CD4-positive, alpha-beta T cell treated with Interferon gamma for 1 hour (primary cell): Measurements from ENCODE around the gene PHKB.
"Not testable (repeated sequence)": the region's sequence is repeated elsewhere in the genome, so short reads cannot be mapped to it uniquely, and the experiment has no call there.

Experiments used
- DNase-seq: peaks from one replicate; pipeline ENCODE4 v3.0.0-alpha.2; 2020

The PHKB gene

DNA sequence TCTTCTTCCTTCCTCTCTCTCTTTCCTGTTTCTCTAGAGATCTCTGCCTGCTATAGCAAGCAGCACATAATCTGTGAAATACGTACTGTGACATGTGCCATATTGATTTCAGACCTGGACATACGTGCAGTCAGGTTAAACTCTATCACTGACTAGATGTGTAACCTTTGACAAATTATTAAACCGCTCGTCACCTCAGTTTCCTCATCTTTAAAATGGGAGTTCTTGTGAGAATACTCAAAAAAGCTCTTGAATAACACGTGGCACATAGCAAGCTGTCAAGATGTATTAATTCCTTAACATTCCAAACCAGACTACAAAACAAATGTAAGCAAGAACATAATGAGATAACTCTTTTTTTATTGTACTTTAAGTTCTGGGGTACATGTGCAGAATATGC lies 170.0 kb downstream of the PHKB start:
- DNase-seq = no peak

DNA sequence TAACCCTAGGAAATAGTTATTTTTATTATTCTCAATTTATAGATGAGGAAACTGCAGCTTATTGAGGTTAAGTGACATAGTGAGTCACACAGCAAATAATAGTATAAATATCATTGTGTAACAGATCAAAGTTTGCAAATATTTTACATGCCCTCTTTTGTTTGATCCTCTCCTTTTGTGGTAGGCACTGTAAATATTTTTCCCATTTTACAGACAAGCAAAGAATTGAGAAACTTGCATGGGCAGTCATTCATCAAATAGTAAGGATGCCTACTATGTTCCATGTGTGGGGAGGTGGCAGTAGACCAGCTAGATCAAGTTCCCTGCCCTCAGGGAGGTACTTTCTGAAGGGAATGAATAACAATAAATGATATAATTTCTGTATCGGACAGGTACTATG lies 173.0 kb downstream of the PHKB start:
- no peak for DNase-seq

DNA sequence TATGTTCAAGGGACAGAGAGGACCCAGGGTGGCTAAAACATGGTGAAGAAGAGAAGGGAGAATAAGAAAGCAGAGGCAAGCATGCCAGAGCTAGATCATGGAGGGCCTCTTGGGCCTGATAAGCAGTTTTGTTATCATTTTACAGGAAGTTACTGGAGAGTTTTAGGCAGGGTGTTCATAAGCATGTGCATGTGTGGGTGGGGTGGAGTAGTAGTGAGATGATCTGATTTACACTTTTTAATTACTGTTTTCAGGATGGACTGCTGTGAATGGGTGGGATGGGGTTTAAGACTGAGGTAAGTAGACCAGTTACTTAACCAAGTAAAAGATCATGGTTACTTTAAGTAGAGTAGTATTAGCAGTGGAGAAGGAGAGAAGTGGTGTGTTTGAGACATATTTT lies 173.6 kb downstream of the PHKB start:
- no peak for DNase-seq

DNA sequence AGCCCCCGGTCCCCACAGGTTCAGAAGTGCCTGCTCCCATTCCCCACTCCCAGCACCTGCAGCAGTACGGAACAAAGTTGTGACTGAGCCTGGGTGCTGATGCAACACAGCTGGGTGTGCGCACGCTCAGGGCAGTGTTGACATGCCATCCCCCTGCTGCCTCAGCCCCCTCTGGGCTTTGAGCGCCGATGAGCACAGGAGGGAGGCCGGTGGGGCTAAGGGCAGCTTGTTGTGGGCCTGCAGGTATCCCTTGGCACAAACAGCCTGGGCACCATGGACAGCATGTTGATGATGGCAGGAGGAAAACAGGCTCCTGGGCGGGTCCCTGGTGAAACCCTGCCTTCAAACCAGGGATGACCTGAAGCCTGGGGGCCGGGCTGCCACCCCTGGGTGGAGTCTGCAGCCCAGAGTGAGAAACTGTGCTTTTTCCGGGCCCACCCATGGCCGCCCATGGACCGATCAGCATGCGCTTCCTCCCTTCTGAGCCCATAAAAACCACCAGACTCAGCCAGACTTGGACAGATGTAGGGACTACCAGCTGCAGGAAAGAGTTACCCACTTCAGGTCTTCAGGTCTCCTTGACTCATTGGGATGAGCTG lies 175.5 kb downstream of the PHKB start:
- no peak for DNase-seq

DNA sequence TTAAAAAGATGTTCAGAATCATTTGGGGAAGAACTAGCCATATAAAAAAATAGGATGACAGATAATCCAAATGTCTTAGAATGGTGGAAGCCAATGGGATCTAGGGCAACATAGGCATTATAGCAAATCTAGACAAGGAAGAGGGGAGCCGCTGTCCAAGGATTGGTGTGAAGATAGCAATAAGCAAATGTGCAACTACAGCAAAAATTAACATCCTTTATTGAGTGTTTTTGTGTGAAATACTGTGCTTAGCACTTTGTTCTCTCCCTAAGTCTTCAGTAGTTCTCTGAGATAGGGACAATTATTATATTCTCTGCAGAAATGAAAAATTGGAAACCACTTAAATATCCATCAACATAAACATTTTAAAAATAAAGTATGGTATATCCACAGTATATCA lies 177.0 kb downstream of the PHKB start:
- DNase-seq = no peak

DNA sequence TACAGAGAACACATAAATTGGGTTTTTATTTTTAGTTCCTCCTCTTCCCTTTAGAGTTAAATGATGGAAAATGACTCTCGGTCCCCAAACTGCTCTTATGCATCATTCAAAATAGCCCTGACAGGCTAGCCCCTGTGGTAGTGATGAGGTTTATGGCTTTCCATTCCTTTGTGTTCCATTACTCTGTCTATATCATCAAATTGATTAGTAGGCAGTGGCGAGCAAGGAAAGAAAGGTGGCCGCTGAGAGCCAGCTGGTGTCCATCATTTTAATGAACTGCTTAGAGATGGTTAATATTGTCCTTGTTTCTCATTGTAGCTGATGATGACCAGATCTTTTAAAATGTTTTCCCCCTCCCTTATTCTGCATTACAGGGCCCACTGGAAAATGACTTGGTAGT lies 179.5 kb downstream of the PHKB start:
- no peak for DNase-seq

DNA sequence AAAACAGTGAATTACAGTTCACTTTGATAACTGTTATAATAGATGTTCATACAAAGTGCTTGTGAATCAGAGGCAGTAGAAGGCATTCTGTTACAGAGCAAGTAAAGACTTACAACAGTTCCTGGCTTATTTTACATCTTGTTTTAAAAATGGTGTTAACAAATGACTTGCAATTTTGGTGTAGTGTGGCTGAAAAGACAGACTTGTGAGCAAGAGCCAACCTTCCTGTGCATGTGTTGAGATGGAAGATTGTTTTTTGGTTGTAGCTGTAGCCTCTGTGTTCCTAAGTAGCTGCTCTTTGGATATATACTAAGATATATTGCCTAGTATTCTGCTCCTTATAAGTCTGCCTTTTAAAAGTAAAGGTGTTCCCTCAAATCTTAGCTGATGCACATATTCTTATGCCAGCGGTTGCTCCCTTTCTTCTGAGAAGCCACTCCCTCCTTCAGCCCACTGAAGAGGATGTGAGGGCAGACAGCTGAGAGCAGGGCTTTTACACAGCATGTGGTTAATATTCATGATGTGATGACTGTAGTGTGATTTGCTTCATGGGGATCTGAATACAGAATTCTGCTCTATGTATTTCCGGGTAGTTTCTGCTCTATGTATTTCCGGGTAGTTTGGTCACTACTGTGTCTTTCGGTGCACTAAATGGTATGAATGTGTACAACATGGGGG lies 182.3 kb downstream of the PHKB start:
- DNase-seq = no peak

DNA sequence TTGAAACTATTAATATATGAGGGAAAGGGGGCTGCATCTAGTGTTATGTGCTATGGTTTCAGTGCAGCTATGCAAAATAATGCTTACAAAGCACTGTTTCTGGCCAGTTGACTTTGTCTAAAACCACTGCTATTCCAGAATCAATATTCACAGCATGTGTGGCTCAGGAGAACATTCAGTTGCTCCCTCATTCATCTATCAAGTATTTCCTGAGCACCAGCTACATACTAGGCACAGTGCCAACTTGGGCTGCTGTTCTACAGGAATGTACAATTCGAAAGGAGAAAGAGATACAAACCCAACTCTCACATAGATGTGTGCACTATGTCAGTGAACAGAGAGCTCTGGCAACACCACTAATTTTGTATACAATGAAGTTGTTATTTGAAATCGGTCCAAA lies 183.0 kb downstream of the PHKB start:
- DNase-seq = no peak

DNA sequence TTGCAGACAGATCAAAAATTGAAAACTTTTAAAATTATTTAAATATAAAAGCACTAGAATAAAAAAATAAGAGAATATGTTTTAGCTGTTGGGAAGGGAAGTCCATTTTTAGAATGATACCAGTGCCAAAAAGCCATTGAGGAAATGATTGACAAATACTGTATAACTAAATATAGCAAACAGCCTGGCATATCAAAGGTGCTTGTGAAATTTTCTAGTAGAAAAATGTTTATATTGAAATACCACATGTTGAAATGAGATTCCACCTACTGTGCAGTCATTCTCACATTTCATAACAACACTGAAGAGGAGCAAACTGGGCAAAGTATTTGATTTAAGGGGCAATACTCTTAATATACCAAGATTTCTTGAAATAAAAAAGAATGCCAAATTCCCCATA lies 183.5 kb downstream of the PHKB start:
- DNase-seq = no peak

DNA sequence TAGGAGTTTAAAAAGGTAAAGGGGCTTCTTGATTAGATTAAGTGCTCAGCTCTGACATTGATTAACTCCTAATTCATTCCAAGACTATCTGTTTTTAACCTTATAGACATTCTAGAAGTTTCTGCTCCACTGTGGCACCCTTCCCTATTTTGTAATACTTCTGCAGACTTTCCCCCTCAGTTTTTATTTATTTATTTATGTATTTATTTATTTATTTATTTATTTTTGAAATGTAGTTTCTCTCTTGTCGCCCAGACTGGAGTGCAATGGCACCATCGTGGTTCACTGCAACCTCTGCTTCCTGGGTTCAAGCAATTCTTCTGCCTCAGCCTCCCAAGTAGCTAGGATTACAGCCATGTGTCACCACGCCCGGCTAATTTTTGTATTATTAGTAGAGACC lies 185.8 kb downstream of the PHKB start:
- DNase-seq = no peak

DNA sequence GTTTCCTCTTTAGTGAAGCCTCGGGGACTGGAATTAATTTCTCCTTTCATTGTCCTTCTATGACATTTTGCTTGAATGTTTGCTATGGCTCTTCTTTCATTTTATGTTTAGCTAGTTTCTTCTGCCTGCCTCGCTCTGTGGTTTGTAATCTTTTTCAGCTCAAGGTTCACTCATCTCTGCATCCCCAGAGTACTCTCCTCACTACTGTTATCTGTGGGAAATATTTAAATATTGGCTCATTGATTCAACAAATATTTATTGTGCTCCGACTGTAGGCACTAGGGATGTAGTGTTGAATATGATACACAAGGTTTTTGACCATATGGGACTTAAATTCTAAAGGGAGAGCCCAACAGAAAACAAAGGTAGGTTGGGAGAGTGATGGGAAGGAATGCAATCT lies 195.9 kb downstream of the PHKB start:
- DNase-seq = no peak

DNA sequence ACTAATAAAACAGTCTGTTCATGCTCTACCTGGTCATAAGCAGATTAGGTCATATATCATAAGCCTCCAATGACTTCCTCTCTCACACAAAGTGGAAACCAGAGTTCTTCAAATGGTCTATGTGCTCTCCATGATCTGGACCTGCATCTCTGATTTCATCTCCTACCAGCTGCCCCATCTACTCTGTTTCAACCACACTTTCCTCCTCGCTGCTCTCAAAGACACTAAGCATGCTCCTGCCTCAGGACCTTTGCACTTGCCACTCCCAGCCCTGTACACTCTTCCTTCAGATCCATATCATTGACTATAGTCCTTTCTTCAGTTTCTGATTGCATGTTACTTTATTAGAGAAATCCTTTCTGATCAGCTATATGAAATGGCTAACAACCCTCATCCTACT lies 196.8 kb downstream of the PHKB start:
- DNase-seq = no peak

DNA sequence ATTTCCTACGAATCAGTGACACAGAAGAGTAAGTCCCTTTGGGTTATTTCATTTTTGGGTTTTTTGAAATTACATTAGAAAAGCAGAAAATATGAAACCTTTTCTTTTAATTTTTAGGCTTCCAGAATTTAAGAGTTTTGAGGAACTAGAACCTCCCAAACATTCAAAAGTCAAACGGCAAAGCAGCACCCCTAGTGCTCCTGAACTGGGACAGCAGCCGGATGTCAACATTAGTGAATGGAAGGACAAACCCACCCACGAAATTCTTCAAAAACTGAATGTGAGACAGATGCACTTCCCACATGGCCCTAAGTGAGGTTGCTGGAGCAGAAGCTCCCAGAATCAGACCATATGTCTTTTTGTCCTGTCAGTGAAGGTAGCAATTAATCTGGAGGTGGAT lies 199.4 kb downstream of the PHKB start:
- no peak for DNase-seq

DNA sequence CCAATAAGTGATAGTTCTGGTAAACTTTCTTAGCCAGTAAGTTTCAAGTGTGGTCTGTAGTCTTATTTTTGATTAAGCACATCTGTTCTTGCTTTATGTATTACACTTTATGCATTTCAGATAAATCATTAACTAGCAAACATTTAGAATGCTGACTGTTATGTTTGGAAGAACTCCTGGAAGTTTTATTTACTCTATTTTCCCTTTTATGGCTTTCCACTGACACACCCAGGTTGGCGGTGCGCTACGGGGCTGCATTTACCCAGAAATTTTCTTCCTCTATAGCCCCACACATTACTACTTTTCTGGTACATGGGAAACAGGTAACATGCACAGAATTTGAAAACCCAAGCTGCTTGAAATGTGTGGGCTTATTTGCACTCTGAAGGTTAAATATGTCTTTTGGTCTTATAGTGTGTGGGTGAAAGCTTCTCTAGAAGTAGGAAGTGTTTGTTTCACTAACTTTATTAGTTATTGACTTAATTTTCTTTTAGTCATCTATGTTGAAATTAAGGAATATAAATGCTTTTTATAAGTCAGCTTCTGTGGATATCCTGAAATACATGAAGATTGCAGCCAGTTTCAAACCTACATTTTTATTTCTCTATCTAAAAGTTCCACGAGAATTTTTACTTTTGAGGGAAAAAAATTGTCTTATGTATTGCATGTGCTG lies 203.7 kb downstream of the PHKB start:
- no peak for DNase-seq

DNA sequence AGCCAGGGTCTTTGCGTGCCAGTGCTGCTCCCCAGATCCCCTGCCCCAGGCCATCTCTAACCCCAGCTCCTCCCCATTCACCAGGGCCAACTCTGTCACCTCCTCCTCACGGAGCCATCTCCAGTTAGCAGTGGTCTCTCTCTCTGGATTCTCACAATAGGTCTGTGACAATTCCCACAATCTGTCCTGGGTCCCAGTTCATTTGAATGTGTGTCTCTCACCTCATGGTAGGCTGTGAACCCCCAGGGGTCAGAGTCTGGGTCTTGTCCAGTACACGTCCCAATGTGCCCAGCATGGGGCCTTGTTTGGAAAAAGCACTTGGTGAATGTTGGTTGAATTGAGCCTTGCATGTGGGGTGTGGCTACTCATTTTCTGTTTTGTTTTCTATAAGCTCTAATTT lies 205.3 kb downstream of the PHKB start:
- DNase-seq = no peak

DNA sequence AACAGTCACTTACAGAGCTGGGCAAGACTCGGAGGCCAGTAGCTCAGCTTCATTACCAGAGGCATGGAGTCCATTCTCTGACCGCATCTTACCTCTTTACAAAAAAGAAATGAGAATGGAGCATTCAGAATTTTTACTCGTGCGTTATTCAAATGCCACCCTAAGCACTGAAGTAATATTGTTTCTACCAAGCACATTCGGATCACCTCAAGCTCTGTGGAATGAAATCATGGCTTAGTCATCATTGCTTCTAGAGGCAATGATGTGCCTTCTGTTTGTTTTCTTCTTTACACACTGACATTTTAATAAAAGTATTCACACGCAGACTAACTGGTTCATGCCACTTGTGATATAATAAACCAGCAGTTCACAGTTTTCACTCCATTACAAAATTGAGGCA lies 206.8 kb downstream of the PHKB start:
- no peak for DNase-seq

DNA sequence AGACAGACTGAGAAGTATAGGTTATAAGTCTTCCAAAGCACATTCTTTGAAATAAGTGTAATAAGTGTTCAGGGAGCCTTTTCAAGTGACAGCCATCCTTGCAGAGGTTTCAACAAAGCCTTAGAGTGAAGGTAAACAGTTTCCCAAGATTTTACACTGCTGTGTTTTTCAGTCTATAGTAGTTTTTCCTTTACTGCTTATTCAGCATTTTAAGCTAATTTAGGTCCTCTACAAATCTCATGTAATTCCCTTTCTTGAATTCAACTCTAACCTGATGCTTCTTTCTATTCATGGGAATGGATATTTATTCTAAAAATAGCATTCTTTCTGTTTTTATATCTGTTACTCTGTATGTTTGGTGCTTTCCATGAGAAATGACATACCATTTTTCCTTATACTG lies 211.3 kb downstream of the PHKB start:
- no peak for DNase-seq

DNA sequence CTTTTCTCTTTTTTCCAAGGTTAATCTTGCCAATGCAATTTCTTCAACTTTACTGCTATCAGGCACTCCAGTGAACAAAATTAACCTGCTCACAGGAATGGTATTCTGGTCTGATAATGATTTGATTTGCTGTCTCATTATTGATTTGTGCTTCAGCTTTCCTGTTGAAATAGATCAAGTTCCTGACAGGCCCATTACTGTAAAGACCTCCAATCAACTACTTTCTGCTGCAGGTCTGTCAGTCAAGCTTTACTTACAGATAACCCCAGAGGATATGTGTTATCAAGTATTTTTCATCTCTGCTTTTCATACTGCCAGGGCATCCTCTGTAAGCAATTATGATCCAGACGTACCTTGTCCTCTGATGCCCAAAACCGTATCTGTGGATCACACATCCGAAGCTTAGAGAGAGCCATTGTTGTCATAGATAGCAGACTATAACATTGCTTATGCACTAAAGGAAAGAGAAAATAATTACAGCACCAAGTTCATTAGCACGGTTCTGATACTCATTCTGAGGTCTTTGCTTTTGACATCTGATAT lies 215.6 kb downstream of the PHKB start:
- no peak for DNase-seq

DNA sequence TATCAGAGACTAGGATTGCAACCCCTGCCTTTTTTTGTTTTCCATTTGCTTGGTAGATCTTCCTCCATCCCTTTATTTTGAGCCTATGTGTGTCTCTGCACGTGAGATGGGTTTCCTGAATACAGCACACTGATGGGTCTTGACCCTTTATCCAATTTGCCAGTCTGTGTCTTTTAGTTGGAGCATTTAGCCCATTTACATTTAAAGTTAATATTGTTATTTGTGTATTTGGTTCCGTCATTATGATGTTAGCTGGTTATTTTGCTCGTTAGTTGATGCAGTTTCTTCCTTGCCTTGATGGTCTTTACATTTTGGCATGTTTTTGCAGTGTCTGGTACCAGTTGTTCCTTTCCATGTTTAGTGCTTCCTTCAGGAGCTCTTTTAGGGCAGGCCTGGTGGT lies 220.4 kb downstream of the PHKB start:
- DNase-seq = not testable (repeated sequence)

DNA sequence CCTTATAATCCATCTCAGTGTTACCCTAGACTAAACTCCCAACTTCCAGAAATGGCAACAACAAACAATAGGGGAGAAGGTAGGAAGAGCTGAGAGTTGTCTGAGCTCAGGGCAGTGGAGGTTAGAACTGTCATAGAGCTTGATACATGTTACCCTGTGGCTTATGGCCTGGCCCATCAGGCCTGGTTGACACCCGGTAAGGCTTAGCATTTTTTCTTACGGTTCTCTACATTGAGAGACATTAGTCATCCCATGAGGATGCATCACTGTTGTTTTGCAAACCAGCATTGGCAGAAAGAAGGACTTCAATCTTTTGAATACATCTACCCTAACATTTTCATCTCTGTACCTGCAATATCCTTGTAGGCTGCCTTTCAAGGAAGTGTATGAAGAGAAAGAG lies 226.6 kb downstream of the PHKB start:
- no peak for DNase-seq

DNA sequence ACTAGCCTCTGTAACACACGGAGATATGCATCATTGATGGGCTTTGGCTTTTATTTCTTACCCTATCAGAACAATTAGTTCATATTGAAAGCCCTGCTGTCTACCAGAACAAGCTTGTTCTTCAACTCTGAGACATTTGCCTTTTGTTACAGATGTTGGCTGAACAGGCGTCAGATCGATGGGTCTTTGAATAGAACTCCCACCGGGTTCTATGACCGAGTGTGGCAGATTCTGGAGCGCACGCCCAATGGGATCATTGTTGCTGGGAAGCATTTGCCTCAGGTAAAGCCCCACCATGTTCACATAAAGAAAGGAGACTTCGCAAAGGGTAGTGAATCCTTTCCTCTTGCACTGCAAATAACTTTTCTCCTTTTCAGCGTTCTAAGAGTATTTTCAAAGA lies 232.1 kb downstream of the PHKB start:
- no peak for DNase-seq

DNA sequence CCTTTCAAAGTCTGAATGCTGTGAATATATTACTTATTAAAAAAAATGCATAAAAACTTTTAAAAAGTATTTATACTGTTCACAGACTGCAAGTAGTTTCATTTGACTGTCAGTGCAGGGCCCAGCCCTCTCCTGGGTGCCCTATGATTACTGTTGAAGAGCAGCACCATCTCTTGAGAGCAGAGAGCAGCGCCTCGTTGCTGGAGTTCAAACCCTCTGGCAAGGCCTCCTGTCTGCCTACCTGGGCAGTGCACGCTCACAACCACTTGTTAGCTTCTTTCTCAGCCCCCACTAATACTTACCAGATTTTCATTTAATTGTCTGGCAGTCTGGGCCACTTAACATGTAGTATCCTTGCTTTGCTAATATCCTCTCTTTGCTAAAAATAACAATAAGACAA lies 233.4 kb downstream of the PHKB start:
- DNase-seq = no peak

DNA sequence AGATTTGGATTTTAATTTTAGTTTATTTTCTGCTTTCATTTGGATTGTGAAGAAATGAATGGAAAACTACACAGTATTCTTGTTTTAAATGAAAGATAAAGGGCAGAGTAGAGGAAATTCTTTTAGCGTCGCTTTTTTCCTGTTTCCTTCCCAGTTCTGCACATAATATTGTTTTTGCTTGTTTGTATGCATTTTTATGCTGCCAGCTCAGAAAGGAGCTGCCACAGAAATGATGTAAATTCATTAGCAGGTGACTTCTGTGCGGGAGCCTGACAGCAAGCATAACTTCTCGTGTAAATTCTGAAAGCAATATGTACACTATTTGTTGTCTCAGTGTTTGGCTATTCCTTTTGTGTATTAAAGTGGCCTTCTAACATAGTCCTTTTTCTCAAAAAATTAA lies 234.6 kb downstream of the PHKB start:
- DNase-seq = no peak

DNA sequence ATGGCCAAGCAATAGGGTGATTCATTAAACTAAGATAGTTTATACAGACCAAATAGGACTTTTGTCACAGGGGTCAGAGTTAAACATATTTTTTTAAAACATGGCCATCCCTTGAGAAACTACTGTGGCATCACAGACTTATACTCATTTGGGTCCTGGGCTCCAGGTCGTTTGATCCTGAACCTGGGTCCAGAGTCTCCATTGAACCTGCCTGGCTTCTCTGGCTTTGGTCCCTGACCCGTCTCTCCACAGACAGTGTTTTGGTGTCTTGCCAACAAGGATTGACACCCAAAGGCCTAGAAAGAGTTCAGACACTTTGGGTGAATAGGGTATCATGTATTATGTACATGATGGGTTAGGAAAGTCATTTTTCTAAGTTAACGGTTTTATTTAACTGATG lies 236.7 kb downstream of the PHKB start:
- DNase-seq = no peak

DNA sequence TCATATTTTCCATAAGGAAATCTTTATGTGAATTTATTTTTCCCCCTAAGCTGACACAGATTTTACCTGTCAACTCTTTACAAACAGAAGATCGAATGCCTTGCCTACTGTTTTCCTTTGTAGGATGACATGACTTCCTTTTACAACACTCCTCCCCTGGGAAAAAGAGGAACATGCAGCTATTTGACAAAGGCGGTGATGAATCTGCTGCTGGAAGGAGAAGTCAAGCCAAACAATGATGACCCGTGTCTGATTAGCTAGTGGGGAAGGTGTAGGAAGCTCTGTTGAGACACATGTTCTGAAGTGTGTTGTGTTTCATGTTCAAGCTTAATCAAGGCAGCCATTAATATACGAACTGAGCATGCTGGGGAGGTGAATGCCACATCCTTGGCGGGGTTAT lies 238.0 kb downstream of the PHKB start:
- DNase-seq = no peak
